ENCODE measurements around the gene C2orf68. TPM values are rescaled to one million over a fixed set of nuclear protein-coding genes. Genes with fewer than 3 reads are reported as not detected.

C2orf68 gene
- polyA plus RNA-seq, 1 of the 3 experiments (the other 2 are of a cell fraction), result 14.5 TPM

GRCh38 chr2:85652056-85652455 lies 40.2 kb upstream of the C2orf68 start:
- Histone ChIP-seq H3K4me1 (ENCODE audit: control insufficient read depth in 1 of 2, insufficient read depth in 2 of 2, low read depth in 1 of 2, low read length in 1 of 2) (peaks cover 0 to 12% of the 10 kb centered on the region in 2 experiments; a peak in 1 of 4 replicates), H3K9me2 (no peaks in the 10 kb centered on the region), H3K79me2 (ENCODE audit: insufficient read depth) (peaks cover 3% of the 10 kb centered on the region; the same call in 1 of the 2 replicates), H3K27ac (ENCODE audit: low read depth in 2 of 2, low read length in 1 of 2) (peak overlapping the region in 1 of 2 experiments; percentile 35; a peak in 1 of 4 replicates), H3K9ac (no peak overlapping the region), H3K4me2 (no peak overlapping the region), H2AFZ (ENCODE audit: low read depth) (no peak overlapping the region), H3K4me3 (ENCODE audit: low read depth in 2 of 2, low read length in 1 of 2) (no peak overlapping the region), H3F3A (replicated peaks; ENCODE audit: insufficient read depth) (peaks cover 31% of the 10 kb centered on the region), H3K9me3 (no peaks in the 10 kb centered on the region), H3K36me3 (replicated peaks in 1 of 2; ENCODE audit: control insufficient read depth in 1 of 2, insufficient read depth in 2 of 2, low read length in 1 of 2) (peaks cover 30 to 32% of the 10 kb centered on the region in 2 experiments), H4K20me1 (ENCODE audit: insufficient read depth) (no peaks in the 10 kb centered on the region), H3K27me3 (ENCODE audit: insufficient read depth) (no peaks in the 10 kb centered on the region)
- ChIA-PET CTCF (interaction anchor here (0.8 to 7.5 kb wide), 5 partner anchors 8 to 176 kb away, joined by 3 to 62 read pairs (median 3); no protein-coding TSS in a partner anchor), POLR2A (no interaction called here)
- DNase-seq, result no peak
- WGBS (ENCODE audit: low lambda C conversion rate), result 97% methylated on average over 2 of the region's 2 CpGs
- TF ChIP-seq EZH2phosphoT487 (IDR thresholded peaks at IDR 0.05; ENCODE audit: borderline replicate concordance, low read depth) (no peak), RXRA (IDR thresholded peaks at IDR 0.05; ENCODE audit: borderline replicate concordance, low read depth) (no peak), ELF1 (IDR thresholded peaks at IDR 0.05) (no peak), RFX5 (IDR thresholded peaks at IDR 0.05; ENCODE audit: low read length) (no peak), YY1 (IDR thresholded peaks at IDR 0.05; ENCODE audit: low read depth) (no peak), SIN3A (IDR thresholded peaks at IDR 0.05; ENCODE audit: borderline replicate concordance, low read depth, low read length) (no peak), CTCF (IDR thresholded peaks at IDR 0.05) (no peak), RCOR1 (IDR thresholded peaks at IDR 0.05; ENCODE audit: low read length) (no peak), CHD2 (IDR thresholded peaks at IDR 0.05; ENCODE audit: low read length, partially characterized antibody) (no peak), MXI1 (IDR thresholded peaks at IDR 0.05; ENCODE audit: low read depth, low read length) (no peak), POLR2AphosphoS5 (IDR thresholded peaks at IDR 0.05; ENCODE audit: low read depth, low read length) (no peak), SMC3 (IDR thresholded peaks at IDR 0.05; ENCODE audit: low read depth, low read length) (no peak), EP300 (IDR thresholded peaks at IDR 0.05; ENCODE audit: borderline replicate concordance in 1 of 2, low read depth in 1 of 2, low read length in 1 of 2) (no peak), IRF3 (IDR thresholded peaks at IDR 0.05; ENCODE audit: low read depth, low read length) (no peak), JUND (IDR thresholded peaks at IDR 0.05) (no peak)

- no peaks in the 10 kb centered on the region for H3K9me3 ChIP-seq
- peaks cover 3% of the 10 kb centered on the region; the same call in 1 of the 2 replicates for H3K79me2 ChIP-seq (ENCODE audit: insufficient read depth)
- H3K4me3 ChIP-seq (ENCODE audit: low read depth in 2 of 2, low read length in 1 of 2), result no peak overlapping the region
- WGBS (ENCODE audit: low lambda C conversion rate), result 86% methylated on average over 3 of the region's 3 CpGs
- no peaks in the 10 kb centered on the region for H3K9me2 ChIP-seq
- POLR2A ChIA-PET, result no interaction called here
- H3K9ac ChIP-seq, result no peak overlapping the region
- TF ChIP-seq CTCF (IDR thresholded peaks at IDR 0.05) (no peak), NRF1 (IDR thresholded peaks at IDR 0.05; ENCODE audit: low read depth, low read length) (no peak), RAD21 (IDR thresholded peaks at IDR 0.05; ENCODE audit: low read length) (no peak), RXRA (IDR thresholded peaks at IDR 0.05; ENCODE audit: borderline replicate concordance, low read depth) (no peak), SMC3 (IDR thresholded peaks at IDR 0.05; ENCODE audit: low read depth, low read length) (no peak)
- DNase-seq, result no peak
- no peak overlapping the region for H3K4me2 ChIP-seq
- no peaks in the 10 kb centered on the region for H3K27me3 ChIP-seq (ENCODE audit: insufficient read depth)
- no peak overlapping the region for H2AFZ ChIP-seq (ENCODE audit: low read depth)
- H4K20me1 ChIP-seq (ENCODE audit: insufficient read depth), result no peaks in the 10 kb centered on the region
- peaks cover 36% of the 10 kb centered on the region for H3F3A ChIP-seq (replicated peaks; ENCODE audit: insufficient read depth)
- H3K4me1 ChIP-seq (ENCODE audit: control insufficient read depth in 1 of 2, insufficient read depth in 2 of 2, low read depth in 1 of 2, low read length in 1 of 2), result peaks cover 0 to 12% of the 10 kb centered on the region in 2 experiments; a peak in 1 of 4 replicates
- CTCF ChIA-PET, result interaction anchor here (0.7 to 7.5 kb wide), 6 partner anchors 15 to 163 kb away, joined by 3 to 62 read pairs (median 5); no protein-coding TSS in a partner anchor
- H3K36me3 ChIP-seq (replicated peaks in 1 of 2; ENCODE audit: control insufficient read depth in 1 of 2, insufficient read depth in 2 of 2, low read length in 1 of 2), result peaks cover 37 to 39% of the 10 kb centered on the region in 2 experiments
- H3K27ac ChIP-seq (ENCODE audit: low read depth in 2 of 2, low read length in 1 of 2), result no peak overlapping the region
These were observed 39.2 kb upstream of the C2orf68 start for GRCh38 chr2:85651097-85651496.
